Mesothelial cell of epicardium (in vitro differentiated cells): ENCODE data around the gene SLC10A6. TPM values are rescaled to one million over a fixed set of nuclear protein-coding genes. Genes with fewer than 3 reads are reported as not detected.

Source experiments
- DNase-seq, 2 experiments: peaks; one replicate each; pipeline ENCODE4 v3.0.0; 2021; ENCODE audit warnings: low spot score in 2 of 2; ENCODE audit not compliant: unreplicated experiment in 2 of 2
- H3K27ac Mint-ChIP-seq: 2 replicates; pipeline ENCODE4 v1.8.0; 2021; ENCODE audit warnings: mixed read lengths
- H3K27me3 Mint-ChIP-seq: 2 replicates; pipeline ENCODE4 v1.8.0; 2021; ENCODE audit warnings: low read depth, mixed read lengths
- H3K36me3 Mint-ChIP-seq: 2 replicates; pipeline ENCODE4 v1.8.0; 2021; ENCODE audit warnings: mixed read lengths
- H3K4me1 Mint-ChIP-seq: 2 replicates; pipeline ENCODE4 v1.8.0; 2021; ENCODE audit warnings: mixed read lengths
- H3K4me3 Mint-ChIP-seq: 2 replicates; pipeline ENCODE4 v1.8.0; 2021; ENCODE audit warnings: mild to moderate bottlenecking, moderate library complexity, mixed read lengths
- H3K9me3 Mint-ChIP-seq: 2 replicates; pipeline ENCODE4 v1.8.0; 2021; ENCODE audit warnings: mixed read lengths
- total RNA-seq: library from RNA; stranded (reverse); gene quantifications from 3 replicates; pipeline ENCODE4 v1.2.1, GENCODE V29; 2021
- TF ChIP-seq, protein P1 (sequence below): fragments of 200-600 bp; sonication (generic); IDR thresholded peaks from one replicate; pipeline ENCODE4 v1.5.0; 2021; ENCODE audit warnings: antibody characterized with exemption; ENCODE audit not compliant: unreplicated experiment

The SLC10A6 gene
- total RNA-seq, 1 donor from 2014 or later = not detected

DNA sequence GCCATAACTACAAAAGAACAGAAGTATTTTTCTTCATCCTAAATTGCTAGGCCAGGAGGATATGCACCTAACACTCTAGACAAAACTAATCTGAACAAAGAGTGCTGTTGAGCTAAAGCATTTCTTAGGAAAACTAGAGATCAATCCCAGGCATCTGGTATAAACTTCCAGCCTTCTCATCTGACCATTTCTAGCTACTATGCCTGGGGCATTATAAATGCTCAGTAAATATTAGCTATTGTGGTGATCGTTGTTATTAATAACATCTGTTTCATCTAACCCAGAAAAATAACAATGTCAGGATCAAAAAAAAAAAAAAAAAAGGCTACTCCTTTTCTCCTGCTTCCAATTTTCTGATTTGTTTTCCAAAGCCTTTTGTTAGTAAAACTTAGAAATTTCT is 7.7 kb upstream of the SLC10A6 start:
- no peak overlapping the region for H3K4me3 Mint-ChIP-seq
- TF ChIP-seq, protein P1, sequence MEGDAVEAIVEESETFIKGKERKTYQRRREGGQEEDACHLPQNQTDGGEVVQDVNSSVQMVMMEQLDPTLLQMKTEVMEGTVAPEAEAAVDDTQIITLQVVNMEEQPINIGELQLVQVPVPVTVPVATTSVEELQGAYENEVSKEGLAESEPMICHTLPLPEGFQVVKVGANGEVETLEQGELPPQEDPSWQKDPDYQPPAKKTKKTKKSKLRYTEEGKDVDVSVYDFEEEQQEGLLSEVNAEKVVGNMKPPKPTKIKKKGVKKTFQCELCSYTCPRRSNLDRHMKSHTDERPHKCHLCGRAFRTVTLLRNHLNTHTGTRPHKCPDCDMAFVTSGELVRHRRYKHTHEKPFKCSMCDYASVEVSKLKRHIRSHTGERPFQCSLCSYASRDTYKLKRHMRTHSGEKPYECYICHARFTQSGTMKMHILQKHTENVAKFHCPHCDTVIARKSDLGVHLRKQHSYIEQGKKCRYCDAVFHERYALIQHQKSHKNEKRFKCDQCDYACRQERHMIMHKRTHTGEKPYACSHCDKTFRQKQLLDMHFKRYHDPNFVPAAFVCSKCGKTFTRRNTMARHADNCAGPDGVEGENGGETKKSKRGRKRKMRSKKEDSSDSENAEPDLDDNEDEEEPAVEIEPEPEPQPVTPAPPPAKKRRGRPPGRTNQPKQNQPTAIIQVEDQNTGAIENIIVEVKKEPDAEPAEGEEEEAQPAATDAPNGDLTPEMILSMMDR = no peak
- peaks cover 20% of the 10 kb centered on the region for H3K4me1 Mint-ChIP-seq
- H3K27me3 Mint-ChIP-seq = no peaks in the 10 kb centered on the region
- H3K9me3 Mint-ChIP-seq = peaks cover 5% of the 10 kb centered on the region
- H3K27ac Mint-ChIP-seq = peak overlapping the region; percentile 60
- no peaks in the 10 kb centered on the region for H3K36me3 Mint-ChIP-seq
- DNase-seq = no peak

DNA sequence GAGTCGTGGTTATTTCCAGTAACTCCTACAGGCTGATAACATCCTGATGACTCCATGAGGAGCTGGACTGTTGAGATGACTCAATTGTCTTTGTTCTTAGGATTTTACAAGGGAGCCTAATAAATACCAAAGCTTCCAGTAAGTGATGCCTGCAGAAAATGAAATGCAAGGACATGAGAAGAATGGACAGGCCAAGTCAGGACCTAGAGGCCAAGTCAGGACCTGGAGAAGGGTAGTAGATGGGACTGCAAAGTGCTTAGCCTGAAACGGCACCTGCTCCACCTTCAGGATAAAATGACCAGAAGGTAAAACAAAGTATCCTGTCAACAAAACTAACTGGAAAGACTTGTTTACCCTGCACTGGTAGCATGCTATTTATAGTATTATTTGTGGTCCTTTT is 6.4 kb upstream of the SLC10A6 start:
- TF ChIP-seq, protein P1 = no peak
- H3K27ac Mint-ChIP-seq = peak overlapping the region; percentile 34

DNA sequence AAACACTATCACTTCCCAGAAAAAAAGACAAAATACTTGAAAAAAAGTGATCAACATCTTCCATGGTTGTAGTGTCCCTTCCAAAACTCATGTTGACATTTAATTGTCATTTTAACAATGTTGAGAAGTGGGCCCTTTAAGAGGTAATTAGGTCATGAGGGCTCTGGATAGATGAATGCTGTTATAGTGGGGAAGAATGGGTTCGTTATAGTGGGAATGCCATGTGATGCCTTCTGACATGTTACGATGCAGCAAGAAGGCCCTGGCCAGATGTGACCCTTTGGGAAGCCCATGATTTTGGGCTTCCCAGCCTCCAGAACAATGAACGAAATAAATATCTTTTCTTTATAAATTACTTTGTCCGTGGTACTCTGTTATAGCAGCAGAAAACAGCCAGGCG is 4.0 kb upstream of the SLC10A6 start:
- peaks cover 7% of the 10 kb centered on the region for H3K27me3 Mint-ChIP-seq
- H3K36me3 Mint-ChIP-seq = no peaks in the 10 kb centered on the region
- no peak for DNase-seq

More for the DNA sequence above, 6.4 kb upstream of the SLC10A6 start:
- H3K27me3 Mint-ChIP-seq = peaks cover 1% of the 10 kb centered on the region
- H3K36me3 Mint-ChIP-seq = no peaks in the 10 kb centered on the region
- peaks cover 5% of the 10 kb centered on the region for H3K9me3 Mint-ChIP-seq
- no peak overlapping the region for H3K4me3 Mint-ChIP-seq
- no peak for DNase-seq
- H3K4me1 Mint-ChIP-seq = peaks cover 20% of the 10 kb centered on the region

DNA sequence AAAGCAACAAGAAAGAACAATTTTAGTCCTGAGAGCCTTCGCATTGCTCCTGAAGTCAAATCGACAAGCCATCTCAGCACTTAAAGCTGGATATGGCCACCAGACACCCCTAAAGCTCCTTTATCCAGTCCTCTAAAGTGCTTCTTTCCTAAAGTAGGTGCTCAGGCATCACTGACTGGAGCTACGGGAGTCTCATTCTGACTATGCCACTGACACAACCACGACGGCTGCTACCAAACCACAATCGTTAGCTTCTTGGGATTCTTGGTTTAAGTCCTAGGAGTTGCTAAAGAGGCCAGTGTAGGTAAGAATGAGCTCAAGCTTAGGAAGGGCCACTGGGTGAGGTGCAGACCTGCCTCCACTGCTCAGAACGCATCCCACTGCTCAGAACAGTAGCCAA is 1.0 kb downstream of the SLC10A6 start:
- Mint-ChIP-seq H3K27ac (no peak overlapping the region), H3K4me1 (peaks cover 12% of the 10 kb centered on the region)
- no peak for DNase-seq

More for the DNA sequence above, 4.0 kb upstream of the SLC10A6 start:
- no peak overlapping the region for H3K27ac Mint-ChIP-seq
- no peak overlapping the region for H3K4me3 Mint-ChIP-seq
- H3K4me1 Mint-ChIP-seq = peaks cover 20% of the 10 kb centered on the region
- H3K9me3 Mint-ChIP-seq = peaks cover 1% of the 10 kb centered on the region
- TF ChIP-seq, protein P1 = no peak

DNA sequence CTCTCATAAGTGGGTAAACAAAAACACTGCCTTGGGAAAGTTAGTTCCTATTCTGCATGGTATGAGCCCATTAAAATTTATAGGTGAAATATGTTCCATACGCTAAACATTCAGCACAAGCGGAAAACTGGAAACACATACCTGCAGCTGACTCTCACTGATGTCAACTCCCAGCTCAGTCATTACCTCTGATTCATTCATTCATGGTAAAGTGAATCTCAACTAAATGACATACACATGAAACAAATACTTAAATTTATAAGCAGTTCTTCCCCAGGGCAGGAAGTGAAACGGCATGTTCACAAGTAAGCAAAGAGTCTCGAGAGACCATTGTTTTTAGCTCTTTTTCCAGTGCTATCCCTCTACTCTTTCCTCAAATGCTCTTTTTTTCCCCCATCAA is 1.6 kb downstream of the SLC10A6 start:
- Mint-ChIP-seq H3K4me3 (no peak overlapping the region), H3K27ac (no peak overlapping the region), H3K36me3 (no peaks in the 10 kb centered on the region), H3K9me3 (no peaks in the 10 kb centered on the region), H3K27me3 (peaks cover 7% of the 10 kb centered on the region), H3K4me1 (peaks cover 12% of the 10 kb centered on the region)
- no peak for DNase-seq
- TF ChIP-seq, protein P1 = no peak

More for the DNA sequence above, 1.0 kb downstream of the SLC10A6 start:
- TF ChIP-seq, protein P1 = no peak
- H3K4me3 Mint-ChIP-seq = no peak overlapping the region
- no peaks in the 10 kb centered on the region for H3K9me3 Mint-ChIP-seq
- H3K27me3 Mint-ChIP-seq = peaks cover 7% of the 10 kb centered on the region
- no peaks in the 10 kb centered on the region for H3K36me3 Mint-ChIP-seq

DNA sequence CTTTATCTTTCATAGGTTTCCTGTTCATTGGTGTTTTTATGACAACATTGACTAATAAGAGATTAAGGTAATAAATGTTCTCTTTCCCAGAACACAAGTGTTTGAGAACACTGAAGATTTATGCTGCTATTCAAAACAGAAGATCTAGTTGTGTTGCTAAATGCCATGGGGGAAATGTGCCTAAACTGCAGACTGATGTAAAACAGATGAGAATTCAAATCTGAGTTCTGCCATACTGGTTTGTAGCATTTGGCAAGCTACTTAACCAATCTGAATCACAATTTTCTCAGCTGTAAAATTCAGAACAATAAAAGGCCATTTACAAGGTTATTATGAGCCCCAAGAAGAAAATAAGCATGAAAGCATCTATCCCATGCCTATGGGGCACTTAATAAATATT is 2.3 kb downstream of the SLC10A6 start:
- Mint-ChIP-seq H3K4me1 (peaks cover 12% of the 10 kb centered on the region), H3K9me3 (no peaks in the 10 kb centered on the region), H3K27ac (no peak overlapping the region), H3K4me3 (no peak overlapping the region), H3K27me3 (peaks cover 7% of the 10 kb centered on the region), H3K36me3 (no peaks in the 10 kb centered on the region)
- DNase-seq = no peak
- TF ChIP-seq, protein P1 = no peak
